Measurements from ENCODE around the gene PLAGL1.

- no peak for TF ChIP-seq EZH2phosphoT487 (IDR thresholded peaks at IDR 0.05; ENCODE audit: borderline replicate concordance)
- TF ChIP-seq CTCF (conservative IDR thresholded peaks at IDR 0.05; ENCODE audit: low read length) = no peak
Measured at GRCh38 chr6:144053601-144054000, 45.5 kb upstream of the PLAGL1 start.

Measured in Loucy (cell line).